GM23338 (cell line): Measurements from ENCODE around the gene EGLN2. TPM values are rescaled to one million over a fixed set of nuclear protein-coding genes. Genes with fewer than 3 reads are reported as not detected.
"Not testable (repeated sequence)": the region's sequence is repeated elsewhere in the genome, so short reads cannot be mapped to it uniquely, and the experiment has no call there.

ENCODE experiments used
- ATAC-seq: fragments of 200-7000 bp; cut with Tn5 transposase; 3 replicates; pipeline ENCODE4 v1.9.1; 2020
- DNase-seq: peaks from one replicate; pipeline ENCODE4 v3.0.0-alpha.2; 2015; ENCODE audit warnings: low spot score
- H2AFZ ChIP-seq: fragments of 200-600 bp; sonication (generic); 2 replicates; pipeline ENCODE4 v1.8.0; 2016; ENCODE audit warnings: antibody characterized with exemption, mild to moderate bottlenecking, moderate library complexity
- H3F3A ChIP-seq: fragments of 200-600 bp; sonication (generic); replicated peaks from 2 replicates; pipeline ENCODE4 v1.8.0; 2017; ENCODE audit warnings: antibody characterized with exemption, mixed run types, low read depth
- H3K27ac ChIP-seq: fragments of 200-600 bp; sonication (generic); 2 replicates; pipeline ENCODE4 v1.6.1; 2016; ENCODE audit warnings: low read depth
- H3K27me3 ChIP-seq: fragments of 200-600 bp; sonication (generic); 2 replicates; pipeline ENCODE4 v1.8.0; 2016; ENCODE audit warnings: mild to moderate bottlenecking, mixed run types, moderate library complexity; ENCODE audit not compliant: insufficient read depth
- H3K36me3 ChIP-seq: fragments of 200-600 bp; sonication (generic); 2 replicates; pipeline ENCODE4 v1.8.0; 2016; ENCODE audit warnings: mild to moderate bottlenecking; ENCODE audit not compliant: insufficient read depth
- H3K4me1 ChIP-seq: fragments of 200-600 bp; sonication (generic); 2 replicates; pipeline ENCODE4 v1.8.0; 2016; ENCODE audit warnings: mild to moderate bottlenecking, moderate library complexity; ENCODE audit not compliant: insufficient read depth
- H3K4me2 ChIP-seq: fragments of 200-600 bp; sonication (generic); 2 replicates; pipeline ENCODE4 v1.7.1; 2017; ENCODE audit warnings: mixed run types
- H3K4me3 ChIP-seq: fragments of 200-600 bp; sonication (generic); 2 replicates; pipeline ENCODE4 v1.6.1; 2016; ENCODE audit warnings: mixed run types
- H3K79me2 ChIP-seq: fragments of 200-600 bp; sonication (generic); replicated peaks from 2 replicates; pipeline ENCODE4 v1.8.0; 2017; ENCODE audit warnings: mild to moderate bottlenecking; ENCODE audit not compliant: insufficient read depth
- H3K9me2 ChIP-seq: fragments of 200-600 bp; sonication (generic); 2 replicates; pipeline ENCODE4 v1.8.0; 2017; ENCODE audit not compliant: insufficient read depth
- H4K20me1 ChIP-seq: fragments of 200-600 bp; sonication (generic); replicated peaks from 2 replicates; pipeline ENCODE4 v1.8.0; 2017; ENCODE audit warnings: mild to moderate bottlenecking; ENCODE audit not compliant: insufficient read depth
- H3K27ac Mint-ChIP-seq: 2 replicates; pipeline ENCODE4 v1.8.0; 2020; ENCODE audit warnings: inconsistent platforms, mild to moderate bottlenecking, moderate library complexity, mixed read lengths
- H3K27me3 Mint-ChIP-seq: 3 replicates; pipeline ENCODE4 v1.8.0; 2022; ENCODE audit warnings: low read depth, mild to moderate bottlenecking, moderate library complexity, mixed read lengths, inconsistent platforms; ENCODE audit not compliant: insufficient read depth, poor library complexity
- H3K36me3 Mint-ChIP-seq: 3 replicates; pipeline ENCODE4 v1.8.0; 2021; ENCODE audit warnings: low read depth, mild to moderate bottlenecking, inconsistent platforms, moderate library complexity, mixed read lengths
- H3K4me1 Mint-ChIP-seq: 3 replicates; pipeline ENCODE4 v1.8.0; 2020; ENCODE audit warnings: mild to moderate bottlenecking, inconsistent platforms, mixed read lengths
- H3K4me3 Mint-ChIP-seq: 3 replicates; pipeline ENCODE4 v1.8.0; 2021; ENCODE audit warnings: moderate library complexity, mild to moderate bottlenecking, inconsistent platforms, mixed read lengths
- H3K9me3 Mint-ChIP-seq: 3 replicates; pipeline ENCODE4 v1.8.0; 2020; ENCODE audit warnings: moderate library complexity, mild to moderate bottlenecking, inconsistent platforms, mixed read lengths
- polyA plus RNA-seq: library from polyadenylated mRNA; unstranded; fragments of >200 nt; fragmentation: Nextera tagmentation; extraction: Ambion mirVana; gene quantifications from 2 replicates; pipeline ENCODE4 v1.2.1, GENCODE V29; 2016
- total RNA-seq: library from RNA; depleted of rRNA; stranded (reverse); fragments of >200 nt; shearing (Covaris generic); gene quantifications from 2 replicates; pipeline ENCODE4 v1.2.3, GENCODE V29; 2014

Gene EGLN2
- total and polyA plus RNA-seq, 2 experiments from 2014 or later: 59.9 to 118 TPM

- H3K27ac Mint-ChIP-seq, ATAC-seq, DNase-seq, H3K4me3 ChIP-seq, H2AFZ ChIP-seq, H3F3A ChIP-seq, H3K27me3 ChIP-seq, H3K36me3 Mint-ChIP-seq, H3K36me3 ChIP-seq, H4K20me1 ChIP-seq, H3K9me2 ChIP-seq, H3K79me2 ChIP-seq, H3K9me3 Mint-ChIP-seq, H3K27ac ChIP-seq, H3K4me2 ChIP-seq, H3K4me3 Mint-ChIP-seq, H3K4me1 ChIP-seq: not testable (repeated sequence)
- Mint-ChIP-seq H3K4me1 (peaks cover 17% of the 10 kb centered on the region), H3K27me3 (peaks cover 12% of the 10 kb centered on the region)
Measured at GRCh38 chr19:40822704-40823553, 23.9 kb downstream of the EGLN2 start.

- not testable (repeated sequence) for DNase-seq, H3K4me1 Mint-ChIP-seq, H3K36me3 ChIP-seq, H4K20me1 ChIP-seq, ATAC-seq, H3K9me2 ChIP-seq, H3K79me2 ChIP-seq, H3K36me3 Mint-ChIP-seq, H3F3A ChIP-seq, H3K9me3 Mint-ChIP-seq, H3K27ac Mint-ChIP-seq, H3K27ac ChIP-seq, H3K4me1 ChIP-seq, H3K4me3 Mint-ChIP-seq, H2AFZ ChIP-seq, H3K27me3 Mint-ChIP-seq, H3K4me2 ChIP-seq, H3K4me3 ChIP-seq, H3K27me3 ChIP-seq
Measured at GRCh38 chr19:40824916-40825315, 25.9 kb downstream of the EGLN2 start.

- DNase-seq: not testable (repeated sequence)
Measured at GRCh38 chr19:40825460-40826095, 26.6 kb downstream of the EGLN2 start.

GRCh38 chr19:40826312-40826698 is 27.3 kb downstream of the EGLN2 start:
- not testable (repeated sequence) for H3K4me2 ChIP-seq, H3K9me3 Mint-ChIP-seq, DNase-seq, H3K4me1 ChIP-seq, H3K27ac ChIP-seq, H3K27me3 ChIP-seq, H3K4me1 Mint-ChIP-seq, H3K4me3 Mint-ChIP-seq, H3K79me2 ChIP-seq, H3K36me3 ChIP-seq, H2AFZ ChIP-seq, H3K36me3 Mint-ChIP-seq, H3K4me3 ChIP-seq, H3K9me2 ChIP-seq, H3K27ac Mint-ChIP-seq, H3F3A ChIP-seq, H4K20me1 ChIP-seq
- H3K27me3 Mint-ChIP-seq: peaks cover 14% of the 10 kb centered on the region
- peak; percentile 66 for ATAC-seq

More at GRCh38 chr19:40825460-40826095, 26.6 kb downstream of the EGLN2 start:
- H3K4me3 ChIP-seq, H3K36me3 Mint-ChIP-seq, H3K36me3 ChIP-seq, H3K4me2 ChIP-seq, H3K4me1 ChIP-seq, H3F3A ChIP-seq, H3K79me2 ChIP-seq, H3K9me2 ChIP-seq, H3K4me3 Mint-ChIP-seq, H3K9me3 Mint-ChIP-seq, H3K27ac ChIP-seq, H2AFZ ChIP-seq, H3K27me3 ChIP-seq, ATAC-seq, H3K4me1 Mint-ChIP-seq, H4K20me1 ChIP-seq, H3K27ac Mint-ChIP-seq: not testable (repeated sequence)
- H3K27me3 Mint-ChIP-seq: peaks cover 13% of the 10 kb centered on the region

- not testable (repeated sequence) for H3K27ac Mint-ChIP-seq, ATAC-seq, H3K9me2 ChIP-seq, H3K36me3 ChIP-seq, H3K4me3 ChIP-seq, H2AFZ ChIP-seq, H4K20me1 ChIP-seq, DNase-seq, H3K36me3 Mint-ChIP-seq, H3K4me1 Mint-ChIP-seq, H3K79me2 ChIP-seq, H3K27me3 ChIP-seq, H3K4me2 ChIP-seq, H3K4me1 ChIP-seq, H3K4me3 Mint-ChIP-seq, H3K9me3 Mint-ChIP-seq, H3K27ac ChIP-seq, H3F3A ChIP-seq
- H3K27me3 Mint-ChIP-seq: peaks cover 14% of the 10 kb centered on the region
Measured at GRCh38 chr19:40826699-40827385, 27.9 kb downstream of the EGLN2 start.
